Glomerular endothelial cell (primary cell): ENCODE data around the gene SLC36A2. TPM values are rescaled to one million over a fixed set of nuclear protein-coding genes. Genes with fewer than 3 reads are reported as not detected.

Source experiments
- DNase-seq: peaks from one replicate; pipeline ENCODE4 v3.0.0-alpha.2; 2011; ENCODE audit warnings: low read depth, low spot score; ENCODE audit errors: extremely low read depth
- total RNA-seq: library from RNA; depleted of rRNA; stranded (reverse); fragments of >200 nt; gene quantifications from 2 replicates; pipeline ENCODE4 v1.2.3, GENCODE V29; 2015

SLC36A2 gene
- total RNA-seq, 1 donor from 2014 or later = not detected

DNA sequence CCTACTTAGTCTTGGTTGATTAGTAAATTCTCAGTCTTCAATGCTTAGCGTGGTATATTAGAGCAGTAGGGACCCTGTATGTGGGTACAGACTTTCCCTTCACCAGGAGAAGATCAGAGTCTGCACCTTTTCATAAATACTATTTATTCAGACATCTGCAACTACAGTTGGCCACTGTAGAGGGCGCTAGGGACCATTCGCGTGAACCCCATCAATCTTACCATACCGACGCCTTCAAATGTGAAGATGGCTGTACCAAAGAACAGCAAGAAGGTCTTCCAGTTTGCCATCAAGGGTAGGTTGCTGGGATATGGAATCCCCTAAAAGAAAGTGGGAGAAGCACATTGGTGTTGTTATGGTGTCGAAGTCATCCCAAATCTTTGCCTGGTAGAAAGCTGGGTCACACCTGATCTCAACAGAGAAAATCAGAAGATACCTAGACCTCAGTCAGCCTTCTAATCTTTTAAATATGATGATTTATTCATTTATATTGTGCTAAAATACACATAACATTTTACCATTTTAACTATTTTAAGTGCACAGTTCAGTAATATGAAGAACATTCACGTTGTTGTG lies 62.9 kb downstream of the SLC36A2 start:
- no peak for DNase-seq

DNA sequence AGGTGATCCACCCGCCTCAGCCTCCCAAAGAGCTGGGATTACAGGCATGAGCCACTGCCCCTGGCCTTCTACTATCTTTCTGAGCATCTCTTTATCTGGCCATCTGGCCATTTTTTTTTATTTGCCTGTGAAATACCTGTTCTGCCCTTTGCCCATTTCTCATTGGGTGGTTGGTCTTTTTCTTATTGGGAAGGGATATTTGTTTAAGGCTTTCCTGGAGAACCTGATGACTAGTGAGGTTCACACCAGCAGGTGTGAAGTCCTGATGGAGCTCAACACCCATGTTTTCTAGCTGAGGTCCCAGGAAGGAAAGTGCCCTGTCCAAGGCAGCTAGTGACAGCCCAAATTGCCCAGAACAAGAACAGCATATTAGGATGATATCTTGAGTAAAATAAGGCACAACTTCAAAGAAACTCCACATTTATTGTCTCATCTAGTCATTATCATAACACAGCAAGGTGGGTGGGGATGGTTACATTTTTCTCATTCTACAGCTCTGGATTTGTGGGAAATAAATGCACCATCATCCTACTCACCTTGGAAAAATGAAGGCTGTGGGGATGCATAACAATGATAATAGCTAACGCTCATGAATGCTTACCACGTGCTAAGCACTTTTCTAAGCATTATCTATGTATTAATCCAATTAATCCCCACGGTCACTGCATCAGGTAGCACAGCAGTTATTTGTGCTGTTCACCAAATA lies 64.1 kb downstream of the SLC36A2 start:
- DNase-seq = no peak

DNA sequence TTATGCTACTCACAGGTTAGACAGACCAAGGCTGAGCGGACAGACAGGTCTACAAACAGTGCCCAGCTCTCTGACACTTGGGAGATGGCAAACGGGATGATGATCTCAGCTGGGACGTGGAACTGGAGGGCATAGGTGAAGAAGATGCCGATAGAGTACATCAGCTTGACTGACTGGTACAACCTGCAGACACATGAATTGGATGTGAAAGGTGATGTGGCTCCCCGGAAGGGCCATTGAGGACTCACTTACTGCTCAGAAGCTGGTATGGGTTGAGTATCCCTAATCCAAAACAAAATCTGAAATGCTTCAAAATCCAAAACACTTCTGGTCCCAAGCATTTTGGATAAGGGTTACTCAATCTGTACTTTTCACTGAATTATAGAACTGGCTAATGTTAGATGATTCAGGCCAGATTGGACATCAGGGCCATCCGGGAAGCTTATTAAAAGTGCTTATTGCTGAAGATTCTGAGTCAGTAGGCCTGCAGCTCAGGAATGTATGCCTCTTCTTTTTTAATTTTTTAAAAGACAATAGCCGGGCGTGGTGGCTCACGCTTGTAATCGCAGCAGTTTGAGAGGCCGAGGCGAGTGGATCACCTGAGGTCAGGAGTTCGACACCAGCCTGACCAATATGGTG lies 66.2 kb downstream of the SLC36A2 start:
- DNase-seq = no peak

DNA sequence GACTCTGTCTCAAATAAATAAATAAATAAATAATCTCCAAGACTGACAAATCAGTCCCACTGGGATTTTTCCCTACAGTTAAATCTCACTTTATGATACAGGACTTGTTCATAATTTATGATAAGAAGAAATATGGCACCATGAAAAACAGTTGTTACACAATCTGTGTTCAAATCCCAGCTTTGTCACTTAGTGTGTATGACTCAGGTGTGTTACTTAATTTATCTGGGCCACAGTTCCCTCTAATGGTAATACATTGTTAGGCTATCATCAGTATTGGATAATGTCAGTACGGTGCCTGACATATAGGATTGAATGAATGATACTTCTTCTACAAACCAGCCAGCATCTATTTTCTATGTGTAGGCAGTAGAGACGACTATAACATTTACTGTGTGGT lies 66.9 kb downstream of the SLC36A2 start:
- no peak for DNase-seq

DNA sequence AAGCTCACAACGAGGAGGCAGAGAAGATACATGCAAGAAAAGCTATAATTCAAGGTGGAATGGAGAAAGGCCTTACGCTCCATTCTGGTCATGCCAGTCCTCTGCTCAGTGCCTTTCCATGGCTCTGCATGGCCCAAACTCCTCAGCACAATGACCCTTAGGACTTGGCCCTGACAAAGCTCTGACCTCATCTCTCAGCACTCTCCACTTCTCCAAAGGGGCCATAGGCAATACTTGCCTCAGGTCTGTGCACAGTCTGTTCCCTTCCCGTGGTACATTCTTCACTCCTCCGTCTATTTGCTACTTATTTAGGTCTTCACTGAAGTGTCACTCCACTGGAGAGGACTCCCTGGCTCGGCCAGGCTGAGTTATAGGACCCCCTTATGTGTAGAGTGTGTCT lies 68.5 kb downstream of the SLC36A2 start:
- DNase-seq = no peak

DNA sequence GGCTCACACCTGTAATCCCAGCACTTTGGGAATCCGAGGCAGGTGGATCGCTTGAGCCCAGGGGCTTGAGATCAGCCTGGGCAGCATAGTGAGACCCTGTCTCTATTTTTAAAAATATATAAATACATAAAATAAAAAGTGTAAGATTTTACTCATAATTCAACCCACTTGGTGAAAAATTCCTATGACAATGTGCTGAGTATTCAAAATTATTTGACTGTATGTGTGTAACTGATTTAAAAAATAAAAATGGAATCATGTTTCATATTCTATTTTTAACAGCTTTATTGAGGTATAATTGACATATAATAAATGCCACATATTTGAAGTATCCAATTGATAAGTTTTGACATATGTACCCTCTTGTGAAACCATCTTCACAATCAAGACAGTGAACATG lies 71.6 kb downstream of the SLC36A2 start:
- no peak for DNase-seq

DNA sequence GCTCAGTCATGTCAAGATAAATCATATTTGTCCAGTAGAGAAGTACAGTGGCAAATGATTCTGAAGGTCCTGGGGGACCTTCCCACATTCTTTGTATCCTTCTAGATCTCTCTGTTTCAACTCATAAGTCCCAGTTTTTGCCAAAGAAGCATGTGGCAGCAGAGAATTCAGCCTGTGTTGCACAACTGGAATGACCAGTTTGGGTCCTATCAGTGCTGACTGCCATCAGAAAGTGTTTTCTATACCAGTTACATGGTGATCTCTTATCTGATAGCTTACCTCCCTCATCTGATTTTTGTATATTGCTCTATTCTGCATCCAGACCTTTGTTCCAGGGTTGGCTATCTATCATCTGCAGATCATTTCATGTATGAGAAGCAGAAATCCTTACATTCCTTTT lies 72.7 kb downstream of the SLC36A2 start:
- no peak for DNase-seq

DNA sequence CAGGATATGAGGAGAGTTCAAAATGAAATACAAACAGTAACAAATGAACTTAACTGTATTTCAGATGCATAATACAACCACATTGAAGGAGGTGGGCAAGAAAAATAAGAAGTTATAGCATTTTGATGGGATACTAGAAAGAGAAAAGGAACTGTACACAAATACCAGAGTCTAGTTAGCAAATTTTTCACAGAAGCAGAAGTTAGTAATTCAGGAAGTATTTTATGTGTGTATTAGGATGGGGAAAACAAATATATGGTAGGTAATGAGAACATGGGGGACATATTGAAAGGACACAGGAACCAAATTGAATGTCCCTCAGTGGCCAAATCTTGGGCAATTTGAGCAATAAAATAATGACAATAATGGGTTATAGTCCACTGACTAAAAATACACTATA lies 76.0 kb downstream of the SLC36A2 start:
- no peak for DNase-seq

DNA sequence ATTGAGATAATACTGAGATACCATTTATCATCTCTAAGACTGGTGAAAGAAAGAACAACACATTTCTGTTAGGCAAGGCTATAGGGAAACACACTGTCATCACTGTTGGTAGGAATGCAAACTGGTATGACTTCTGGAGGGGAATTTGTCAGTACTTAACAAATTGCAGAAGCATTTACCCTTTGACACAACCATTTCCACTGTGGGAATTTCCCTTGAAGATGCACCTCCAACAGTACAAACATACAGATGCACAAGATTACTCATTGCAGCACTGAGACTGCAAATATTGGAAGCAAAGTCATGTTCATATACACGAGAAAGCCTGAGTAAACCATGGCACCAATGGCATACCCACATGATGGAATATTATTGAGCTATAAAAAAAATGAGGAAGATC lies 76.8 kb downstream of the SLC36A2 start:
- DNase-seq = no peak

DNA sequence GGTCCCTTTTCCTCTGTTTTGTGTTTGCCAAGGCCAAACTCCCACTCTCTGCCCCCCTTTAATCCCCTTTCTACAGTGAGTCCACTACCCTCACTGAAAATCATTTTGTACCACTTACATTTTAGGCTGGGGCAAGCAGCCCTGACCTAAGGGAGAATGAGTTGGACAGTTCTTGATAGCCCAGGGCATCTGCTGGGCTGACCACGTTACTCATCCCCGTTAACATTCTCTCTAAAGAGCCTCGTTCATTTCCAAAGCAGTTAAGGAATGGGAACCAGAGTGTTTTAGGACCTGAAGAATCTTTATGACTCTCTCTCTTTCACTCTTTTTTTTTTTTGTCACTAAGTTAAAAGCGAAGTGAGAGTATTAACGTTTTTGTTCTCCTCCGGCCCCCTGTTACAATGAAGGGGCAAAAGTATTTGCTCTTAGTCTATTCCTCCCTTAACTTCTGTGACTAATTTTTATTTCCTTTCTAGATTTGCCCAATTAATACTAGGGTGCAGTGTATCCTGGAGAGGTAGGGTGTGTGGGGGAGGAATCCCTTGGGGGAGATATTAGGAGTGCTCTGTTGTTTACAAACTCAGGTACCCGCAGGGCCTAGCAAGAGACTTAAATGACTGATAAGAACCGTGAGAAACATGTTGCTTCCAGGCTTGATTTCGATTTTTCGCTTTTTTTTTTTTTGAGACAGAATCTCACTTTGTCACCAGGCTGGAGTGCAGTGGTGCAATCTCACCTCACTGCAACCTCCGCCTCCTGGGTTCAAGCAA lies 79.7 kb downstream of the SLC36A2 start:
- no peak for DNase-seq

Other genes with a start within 250 kb of the SLC36A2 start
- 329 and 338 TPM in 2 replicates for gene ANXA6, start 189.8 kb downstream of the SLC36A2 start, total RNA-seq
- 10.6 and 26.1 TPM in 2 replicates for gene CCDC69, start 123.5 kb downstream of the SLC36A2 start, total RNA-seq
- gene GM2A, start 94.4 kb downstream of the SLC36A2 start, total RNA-seq = 38.4 and 43.3 TPM in 2 replicates
- not detected in 2 replicates for gene SLC36A3, start 43.8 kb downstream of the SLC36A2 start, total RNA-seq
- 7.2 and 9.1 TPM in 2 replicates for gene SLC36A1, start 100.0 kb upstream of the SLC36A2 start, total RNA-seq
- 0.06 and 0.10 TPM in 2 replicates for gene FAT2, start 243.8 kb upstream of the SLC36A2 start, total RNA-seq